NCI-H2227 (cell line): ENCODE results near the gene PI4KA.
A peak's percentile ranks its signal among the peaks of the same experiment; 100 is the strongest.
"Not testable (repeated sequence)": the region's sequence is repeated elsewhere in the genome, so short reads cannot be mapped to it uniquely, and the experiment has no call there.

Experiments
- DNase-seq: peaks from one replicate; lab custom pipeline; 2025; ENCODE audit not compliant: unreplicated experiment; lab: John Stamatoyannopoulos, UW

PI4KA gene

GRCh38 chr22:20858615-20859416 is at the start of gene PI4KA, which contains the start of gene SNAP29:
Gene PI4KA (minus strand): TSS chr22:20858811. CDS start chr22:20858725, 86 bp downstream.
Gene SNAP29 (plus strand): TSS chr22:20859007. CDS start chr22:20859111, 104 bp downstream.
- DNase-seq: peak; percentile 99

GRCh38 chr22:20906387-20906767 is 47.8 kb upstream of the PI4KA start:
- no peak for DNase-seq

GRCh38 chr22:20905415-20906386 is 47.1 kb upstream of the PI4KA start:
- DNase-seq: no peak

GRCh38 chr22:20904980-20905355 is 46.4 kb upstream of the PI4KA start:
- no peak for DNase-seq

DNA sequence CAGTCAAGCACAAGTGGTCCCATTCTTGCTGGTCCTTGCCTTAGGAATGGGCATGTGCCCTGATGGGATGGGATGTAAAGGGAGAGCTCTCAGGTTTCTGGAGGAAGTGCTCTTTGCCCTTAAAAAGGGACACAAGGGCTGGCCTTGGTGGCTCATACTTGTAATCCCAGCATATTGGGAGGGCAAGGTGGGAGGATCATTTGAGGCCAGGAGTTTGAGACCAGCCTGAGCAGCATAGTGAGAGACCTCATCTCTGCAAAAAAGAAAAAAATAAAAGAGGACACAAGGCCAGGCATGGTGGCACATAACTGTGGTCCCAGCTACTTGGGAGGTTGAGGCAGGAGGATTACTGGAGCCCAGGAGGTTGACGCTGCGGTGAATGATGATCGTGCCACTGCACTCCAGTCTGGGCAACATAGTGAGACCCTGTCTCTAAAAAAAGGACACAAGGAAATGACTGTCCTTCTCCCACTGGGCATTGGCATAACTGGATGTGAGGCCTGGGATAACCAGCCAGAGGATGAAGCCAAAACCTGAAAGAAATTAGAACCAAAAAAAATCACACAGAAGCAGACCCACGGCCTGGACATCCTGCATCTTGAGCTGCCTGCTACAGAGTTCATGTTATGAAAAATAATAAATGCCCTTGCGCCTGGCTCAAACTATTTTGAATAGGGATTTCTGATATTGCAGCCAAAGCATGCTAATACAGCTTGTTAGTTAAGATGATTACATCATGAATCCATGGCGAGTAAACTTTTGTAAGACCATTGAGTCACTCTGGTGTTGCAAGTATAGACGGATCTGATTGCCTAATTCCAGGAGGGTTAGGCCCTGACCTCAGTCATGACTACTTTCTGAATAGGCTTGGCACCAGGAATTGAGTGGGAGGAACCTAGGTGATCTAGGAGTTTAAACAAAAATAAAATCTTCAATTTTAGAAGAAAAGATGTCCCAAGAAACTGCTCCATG is 45.7 kb upstream of the PI4KA start:
- no peak for DNase-seq

DNA sequence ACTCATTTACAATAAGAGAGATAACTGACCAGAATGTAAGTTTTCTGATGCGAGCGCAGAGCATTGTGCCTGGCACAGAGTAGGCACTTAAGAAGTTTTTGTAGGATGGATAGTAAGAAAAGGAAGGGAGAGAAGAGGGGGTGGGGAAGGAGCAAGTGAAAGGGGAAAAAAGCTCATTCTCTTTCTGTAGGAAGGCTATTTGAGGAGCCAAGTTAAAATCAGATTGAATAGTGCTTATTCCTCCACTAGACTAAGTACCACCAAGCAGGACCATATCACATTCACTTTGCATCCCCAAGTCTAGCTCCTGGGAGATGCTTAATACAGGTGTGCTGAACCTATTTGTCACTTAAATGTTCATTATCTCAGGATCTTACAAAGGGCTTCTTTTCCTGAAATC is 44.5 kb upstream of the PI4KA start:
- DNase-seq: no peak

DNA sequence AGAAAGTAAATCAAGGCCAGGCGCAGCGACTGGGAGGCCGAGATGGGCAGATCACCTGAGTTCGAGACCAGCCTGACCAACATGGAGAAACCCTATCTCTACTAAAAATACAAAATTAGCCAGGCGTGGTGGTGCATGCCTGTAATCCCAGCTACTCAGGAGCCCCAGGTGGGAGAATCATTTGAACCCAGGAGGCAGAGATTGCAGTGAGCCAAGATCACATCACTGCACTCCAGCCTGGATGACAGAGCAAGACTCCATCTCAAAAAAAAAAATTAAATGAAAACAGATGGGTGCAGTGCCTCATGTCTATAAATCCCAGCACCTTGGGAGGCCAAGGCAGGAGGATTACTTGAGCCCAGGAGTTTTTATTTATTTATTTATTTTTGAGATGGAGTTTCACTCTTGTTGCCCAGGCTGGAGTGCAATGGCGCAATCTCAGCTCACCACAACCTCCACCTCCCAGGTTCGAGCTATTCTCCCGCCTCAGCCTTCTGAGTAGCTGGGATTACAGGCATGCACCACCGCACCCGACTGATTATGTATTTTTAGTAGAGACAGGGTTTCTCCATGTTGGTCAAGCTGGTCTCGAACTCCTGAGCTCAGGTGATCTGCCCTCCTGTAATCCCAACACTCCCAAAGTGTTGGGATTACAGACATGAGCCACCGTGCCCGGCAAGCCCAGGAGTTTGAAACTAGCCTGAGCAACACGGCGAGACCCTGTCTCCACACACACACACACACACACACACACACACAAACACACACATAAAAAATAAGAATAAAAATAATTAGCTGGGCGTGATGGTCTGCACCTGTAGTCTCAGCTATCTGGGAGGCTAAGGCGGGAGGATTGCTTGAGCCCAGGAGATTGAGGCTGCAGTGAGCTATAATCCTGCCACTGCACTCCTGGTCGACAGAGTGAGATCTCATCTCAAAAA is 42.8 kb upstream of the PI4KA start:
- not testable (repeated sequence) for DNase-seq

DNA sequence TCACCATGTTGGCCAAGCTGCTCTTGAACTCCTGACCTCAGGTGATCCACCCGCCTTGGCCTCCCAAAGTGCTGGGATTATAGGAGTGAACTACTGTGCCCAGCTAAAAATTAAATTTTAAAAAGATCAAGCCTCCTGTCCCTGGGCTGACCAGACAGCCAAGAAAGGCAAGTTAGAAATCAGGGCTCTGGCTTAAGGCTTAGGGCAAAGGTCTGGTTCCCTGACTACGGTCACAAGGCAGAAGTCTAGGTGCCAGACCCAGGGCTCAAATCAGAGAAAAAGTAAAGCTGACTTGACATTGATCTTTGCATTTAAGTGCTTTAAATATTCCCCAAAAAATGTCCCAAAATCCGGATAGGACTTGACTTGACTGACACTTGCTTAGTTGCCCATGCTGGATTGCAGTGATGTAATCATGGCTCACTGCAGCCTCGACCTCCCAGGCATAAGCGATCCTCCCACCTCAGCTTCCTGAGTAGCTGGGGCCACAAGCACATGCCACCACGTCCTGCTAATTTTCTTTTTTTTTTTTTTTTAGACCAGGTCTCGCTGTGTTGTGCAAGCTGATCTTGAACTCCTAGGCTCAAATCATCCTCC is 41.3 kb upstream of the PI4KA start:
- no peak for DNase-seq

DNA sequence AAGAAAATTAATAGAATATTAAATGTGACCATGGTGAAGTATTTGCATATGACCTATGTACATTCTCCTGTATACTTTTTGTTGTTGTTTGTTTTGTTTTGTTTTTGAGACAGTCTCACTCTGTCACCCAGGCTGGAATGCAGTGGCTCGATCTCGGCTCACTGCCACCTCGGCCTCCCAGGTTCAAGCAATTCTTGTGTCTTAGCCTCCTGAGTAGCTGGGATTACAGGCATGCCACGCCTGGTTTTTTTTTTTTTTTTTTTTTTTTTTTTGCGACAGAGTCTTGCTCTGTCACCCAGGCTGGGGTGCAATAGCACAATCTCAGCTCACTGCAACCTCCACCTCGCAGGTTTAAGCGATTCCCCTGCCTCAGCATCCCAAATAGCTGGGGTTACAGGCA is 39.1 kb upstream of the PI4KA start:
- DNase-seq: not testable (repeated sequence)

DNA sequence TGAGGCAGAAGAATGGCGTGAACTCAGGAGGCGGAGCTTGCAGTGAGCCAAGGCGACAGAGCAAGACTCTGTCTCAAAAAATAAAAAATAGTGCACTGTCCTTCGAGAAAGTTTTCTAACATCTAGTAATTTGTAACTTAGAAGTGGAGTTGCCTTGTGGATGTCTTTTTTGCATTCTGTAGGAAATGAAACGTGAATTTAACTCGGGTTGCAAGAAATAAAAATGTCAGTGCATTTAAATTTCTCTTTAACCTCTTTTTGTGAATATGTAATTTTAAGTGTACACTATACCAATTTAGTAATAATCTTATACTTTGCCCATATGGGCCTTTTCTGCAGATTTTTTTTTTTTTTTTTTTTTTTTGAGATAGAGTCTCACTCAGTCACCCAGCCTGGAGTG is 32.4 kb upstream of the PI4KA start:
- no peak for DNase-seq

- DNase-seq: no peak
These were observed 31.4 kb upstream of the PI4KA start for GRCh38 chr22:20889904-20890540.

GRCh38 chr22:20889025-20889704 is 30.6 kb upstream of the PI4KA start:
- DNase-seq: no peak

GRCh38 chr22:20887375-20887774 is 28.8 kb upstream of the PI4KA start:
- DNase-seq: no peak

GRCh38 chr22:20885557-20886323 is 27.1 kb upstream of the PI4KA start:
- peak; percentile 82 for DNase-seq

- DNase-seq: no peak
These were observed 26.5 kb upstream of the PI4KA start for GRCh38 chr22:20885017-20885556.

GRCh38 chr22:20884454-20884853 is 25.8 kb upstream of the PI4KA start:
- no peak for DNase-seq

DNA sequence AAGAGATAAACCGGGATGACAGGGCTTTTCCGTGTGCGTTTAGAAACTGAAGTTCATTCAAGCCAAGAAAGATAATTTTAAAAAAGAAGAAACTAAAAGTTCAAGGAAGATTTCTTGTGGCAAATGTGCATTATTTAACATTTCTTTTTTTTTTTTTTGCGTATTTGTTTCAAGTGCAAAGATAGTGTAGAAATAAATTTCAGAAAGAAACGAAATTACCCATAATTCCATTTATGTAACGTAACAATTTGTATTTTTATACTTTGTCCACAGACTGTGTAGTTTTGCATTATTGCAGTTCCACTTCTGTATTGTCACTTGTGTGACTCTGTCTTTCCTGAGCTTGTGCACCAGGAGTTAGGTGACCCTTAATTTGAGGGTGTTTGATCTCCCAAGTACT is 24.2 kb upstream of the PI4KA start:
- no peak for DNase-seq
